Glutamatergic neuron (in vitro differentiated cells): ENCODE data around the gene LRRC52. TPM values are rescaled to one million over a fixed set of nuclear protein-coding genes. Genes with fewer than 3 reads are reported as not detected.
"Not testable (repeated sequence)": the region's sequence is repeated elsewhere in the genome, so short reads cannot be mapped to it uniquely, and the experiment has no call there.

Experiments
- DNase-seq: peaks from one replicate; pipeline ENCODE4 v3.0.0; 2022
- H3K27ac Mint-ChIP-seq: one replicate; pipeline ENCODE4 v1.8.0; 2020; ENCODE audit warnings: mild to moderate bottlenecking, mixed read lengths, inconsistent platforms; ENCODE audit not compliant: unreplicated experiment
- H3K27me3 Mint-ChIP-seq: one replicate; pipeline ENCODE4 v1.8.0; 2020; ENCODE audit warnings: mild to moderate bottlenecking, moderate library complexity, mixed read lengths, inconsistent platforms; ENCODE audit not compliant: unreplicated experiment
- H3K36me3 Mint-ChIP-seq: one replicate; pipeline ENCODE4 v1.8.0; 2020; ENCODE audit warnings: mild to moderate bottlenecking, mixed read lengths, inconsistent platforms; ENCODE audit not compliant: unreplicated experiment
- H3K4me1 Mint-ChIP-seq: one replicate; pipeline ENCODE4 v1.8.0; 2020; ENCODE audit warnings: mild to moderate bottlenecking, low read depth, mixed read lengths, inconsistent platforms; ENCODE audit not compliant: unreplicated experiment
- H3K4me3 Mint-ChIP-seq: one replicate; pipeline ENCODE4 v1.8.0; 2020; ENCODE audit warnings: mild to moderate bottlenecking, mixed read lengths, inconsistent platforms; ENCODE audit not compliant: unreplicated experiment
- H3K9me3 Mint-ChIP-seq: one replicate; pipeline ENCODE4 v1.8.0; 2020; ENCODE audit warnings: mild to moderate bottlenecking, moderate library complexity, mixed read lengths, inconsistent platforms; ENCODE audit not compliant: unreplicated experiment
- total RNA-seq: library from RNA; stranded (reverse); fragmentation: NEBNext Ultra II Directional; extraction: Animal tissue kit (Norgen Biotek cat#: 25700); gene quantifications from one replicate; pipeline ENCODE4 v1.2.1, GENCODE V29; 2021; ENCODE audit not compliant: unreplicated experiment
- TF ChIP-seq, protein P1 (sequence below): fragments of 200-600 bp; sonication (generic); IDR thresholded peaks from one replicate; pipeline ENCODE4 v1.5.0; 2021; ENCODE audit not compliant: partially characterized antibody, unreplicated experiment

Gene LRRC52
- total RNA-seq, 1 donor from 2014 or later, result not detected

- no peak overlapping the region for H3K27ac Mint-ChIP-seq
- DNase-seq, result no peak
- no peaks in the 10 kb centered on the region for H3K4me1 Mint-ChIP-seq
- H3K27me3 Mint-ChIP-seq, result peaks cover 3% of the 10 kb centered on the region
- H3K36me3 Mint-ChIP-seq, result no peaks in the 10 kb centered on the region
- TF ChIP-seq, protein P1, sequence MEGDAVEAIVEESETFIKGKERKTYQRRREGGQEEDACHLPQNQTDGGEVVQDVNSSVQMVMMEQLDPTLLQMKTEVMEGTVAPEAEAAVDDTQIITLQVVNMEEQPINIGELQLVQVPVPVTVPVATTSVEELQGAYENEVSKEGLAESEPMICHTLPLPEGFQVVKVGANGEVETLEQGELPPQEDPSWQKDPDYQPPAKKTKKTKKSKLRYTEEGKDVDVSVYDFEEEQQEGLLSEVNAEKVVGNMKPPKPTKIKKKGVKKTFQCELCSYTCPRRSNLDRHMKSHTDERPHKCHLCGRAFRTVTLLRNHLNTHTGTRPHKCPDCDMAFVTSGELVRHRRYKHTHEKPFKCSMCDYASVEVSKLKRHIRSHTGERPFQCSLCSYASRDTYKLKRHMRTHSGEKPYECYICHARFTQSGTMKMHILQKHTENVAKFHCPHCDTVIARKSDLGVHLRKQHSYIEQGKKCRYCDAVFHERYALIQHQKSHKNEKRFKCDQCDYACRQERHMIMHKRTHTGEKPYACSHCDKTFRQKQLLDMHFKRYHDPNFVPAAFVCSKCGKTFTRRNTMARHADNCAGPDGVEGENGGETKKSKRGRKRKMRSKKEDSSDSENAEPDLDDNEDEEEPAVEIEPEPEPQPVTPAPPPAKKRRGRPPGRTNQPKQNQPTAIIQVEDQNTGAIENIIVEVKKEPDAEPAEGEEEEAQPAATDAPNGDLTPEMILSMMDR, result no peak
- no peaks in the 10 kb centered on the region for H3K9me3 Mint-ChIP-seq
- H3K4me3 Mint-ChIP-seq, result no peak overlapping the region
Measured at GRCh38 chr1:165580931-165581871, 37.4 kb downstream of the LRRC52 start.

DNA sequence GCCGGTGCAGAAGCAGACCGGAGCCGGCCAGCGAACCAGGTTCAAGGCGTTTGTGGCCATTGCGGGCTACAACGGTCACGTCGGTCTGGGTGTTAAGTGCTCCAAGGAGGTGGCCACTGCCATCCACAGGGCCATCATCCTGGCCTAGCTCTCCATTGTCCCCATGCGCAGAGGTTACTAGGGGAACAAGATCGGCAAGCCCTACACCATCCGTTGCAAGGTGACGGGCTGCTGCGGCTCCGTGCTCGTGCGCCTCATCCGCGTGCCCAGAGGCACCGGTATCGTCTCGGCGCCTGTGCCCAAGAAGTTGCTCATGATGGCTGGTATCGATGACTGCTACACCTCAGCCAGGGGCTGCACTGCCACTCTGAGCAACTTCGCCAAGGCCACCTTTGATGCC, 38.1 kb downstream of the LRRC52 start:
- no peak for DNase-seq
- no peak overlapping the region for H3K4me3 Mint-ChIP-seq
- TF ChIP-seq, protein P1, result no peak

GRCh38 chr1:165586398-165586797, 42.6 kb downstream of the LRRC52 start:
- H3K27me3 Mint-ChIP-seq, result no peaks in the 10 kb centered on the region
- H3K4me3 Mint-ChIP-seq, result no peak overlapping the region

More for the DNA sequence above, 38.1 kb downstream of the LRRC52 start:
- Mint-ChIP-seq H3K36me3 (no peaks in the 10 kb centered on the region), H3K27ac (no peak overlapping the region), H3K9me3 (no peaks in the 10 kb centered on the region), H3K27me3 (peaks cover 3% of the 10 kb centered on the region), H3K4me1 (no peaks in the 10 kb centered on the region)

GRCh38 chr1:165591391-165591790, 47.6 kb downstream of the LRRC52 start:
- not testable (repeated sequence) for H3K36me3 Mint-ChIP-seq, H3K4me1 Mint-ChIP-seq, DNase-seq, H3K4me3 Mint-ChIP-seq, H3K27ac Mint-ChIP-seq, H3K9me3 Mint-ChIP-seq, H3K27me3 Mint-ChIP-seq

More at GRCh38 chr1:165586398-165586797, 42.6 kb downstream of the LRRC52 start:
- Mint-ChIP-seq H3K4me1 (no peaks in the 10 kb centered on the region), H3K27ac (no peak overlapping the region), H3K9me3 (no peaks in the 10 kb centered on the region), H3K36me3 (no peaks in the 10 kb centered on the region)
- DNase-seq, result no peak
- TF ChIP-seq, protein P1, result no peak

GRCh38 chr1:165592945-165593823, 49.4 kb downstream of the LRRC52 start:
- Mint-ChIP-seq H3K27ac (no peak overlapping the region), H3K4me1 (peaks cover 4% of the 10 kb centered on the region), H3K9me3 (no peaks in the 10 kb centered on the region), H3K36me3 (no peaks in the 10 kb centered on the region), H3K4me3 (no peak overlapping the region), H3K27me3 (no peaks in the 10 kb centered on the region)
- TF ChIP-seq, protein P1, result peak; percentile 95
- DNase-seq, result peak; percentile 75
